WERI-Rb-1 (cell line): ENCODE measurements around the gene OBSCN.

ENCODE experiments used
- DNase-seq: peaks from one replicate; pipeline ENCODE4 v3.0.0-alpha.2; 2020
- H3K27ac ChIP-seq: fragments of 250-450 bp; sonication (Bioruptor Pico); 2 replicates; pipeline ENCODE4 v1.5.1; 2020; ENCODE audit warnings: mild to moderate bottlenecking, moderate library complexity
- H3K27me3 ChIP-seq: fragments of 250-450 bp; sonication (Bioruptor Pico); 2 replicates; pipeline ENCODE4 v1.5.1; 2021; ENCODE audit warnings: mild to moderate bottlenecking, low read depth, moderate library complexity; ENCODE audit not compliant: insufficient read depth, severe bottlenecking
- H3K36me3 ChIP-seq: fragments of 250-450 bp; sonication (Bioruptor Pico); 2 replicates; pipeline ENCODE4 v1.5.1; 2020; ENCODE audit warnings: mild to moderate bottlenecking, moderate library complexity
- H3K4me3 ChIP-seq: 2 replicates; pipeline ENCODE4 v1.5.1; 2011; ENCODE audit warnings: low read depth, mild to moderate bottlenecking, control low read depth, low read length
- H3K9me3 ChIP-seq: fragments of 250-450 bp; sonication (Bioruptor Pico); 2 replicates; pipeline ENCODE4 v1.5.1; 2021; ENCODE audit warnings: mild to moderate bottlenecking, moderate library complexity; ENCODE audit not compliant: severe bottlenecking
- TF ChIP-seq, protein P1 (sequence below): IDR thresholded peaks from 2 replicates; pipeline ENCODE4 v1.5.1; 2011; ENCODE audit warnings: low read depth, mild to moderate bottlenecking, control low read depth, inconsistent platforms, low read length

The OBSCN gene

DNA sequence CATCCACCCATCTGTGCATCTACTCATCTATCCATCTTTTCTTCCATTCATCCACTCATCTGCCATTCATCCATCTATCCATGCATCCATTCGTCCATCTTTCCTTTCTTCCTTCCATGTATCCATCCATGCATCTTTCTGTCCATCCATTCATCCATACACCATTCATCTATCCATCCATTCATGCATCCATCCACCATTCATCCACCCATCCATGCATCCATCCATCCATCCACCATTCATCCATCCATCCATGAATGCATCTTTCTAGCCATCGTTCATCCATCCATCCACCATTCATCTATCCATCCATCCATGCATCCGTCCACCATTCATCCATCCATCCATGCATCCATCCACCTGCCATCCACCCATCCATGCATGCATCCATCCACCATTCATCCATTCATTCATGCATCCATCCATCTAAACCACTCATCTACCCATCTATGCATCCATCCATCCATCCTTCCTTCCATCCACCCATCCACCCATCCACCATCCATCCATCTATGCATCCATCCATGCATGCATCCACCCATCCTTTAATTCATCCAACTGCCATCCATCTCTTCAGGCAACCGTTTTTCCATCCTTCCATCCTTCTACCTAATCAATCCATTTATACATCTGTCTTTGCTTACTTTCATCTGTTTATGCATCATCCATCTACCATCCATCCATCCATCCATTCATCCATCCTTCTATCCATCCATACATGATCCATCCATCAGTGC, 111.7 kb downstream of the OBSCN start:
- DNase-seq, result no peak
- H3K4me3 ChIP-seq, result no peak overlapping the region
- TF ChIP-seq, protein P1, sequence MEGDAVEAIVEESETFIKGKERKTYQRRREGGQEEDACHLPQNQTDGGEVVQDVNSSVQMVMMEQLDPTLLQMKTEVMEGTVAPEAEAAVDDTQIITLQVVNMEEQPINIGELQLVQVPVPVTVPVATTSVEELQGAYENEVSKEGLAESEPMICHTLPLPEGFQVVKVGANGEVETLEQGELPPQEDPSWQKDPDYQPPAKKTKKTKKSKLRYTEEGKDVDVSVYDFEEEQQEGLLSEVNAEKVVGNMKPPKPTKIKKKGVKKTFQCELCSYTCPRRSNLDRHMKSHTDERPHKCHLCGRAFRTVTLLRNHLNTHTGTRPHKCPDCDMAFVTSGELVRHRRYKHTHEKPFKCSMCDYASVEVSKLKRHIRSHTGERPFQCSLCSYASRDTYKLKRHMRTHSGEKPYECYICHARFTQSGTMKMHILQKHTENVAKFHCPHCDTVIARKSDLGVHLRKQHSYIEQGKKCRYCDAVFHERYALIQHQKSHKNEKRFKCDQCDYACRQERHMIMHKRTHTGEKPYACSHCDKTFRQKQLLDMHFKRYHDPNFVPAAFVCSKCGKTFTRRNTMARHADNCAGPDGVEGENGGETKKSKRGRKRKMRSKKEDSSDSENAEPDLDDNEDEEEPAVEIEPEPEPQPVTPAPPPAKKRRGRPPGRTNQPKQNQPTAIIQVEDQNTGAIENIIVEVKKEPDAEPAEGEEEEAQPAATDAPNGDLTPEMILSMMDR, result no peak
- H3K9me3 ChIP-seq, result no peaks in the 10 kb centered on the region
- H3K36me3 ChIP-seq, result no peaks in the 10 kb centered on the region
- no peaks in the 10 kb centered on the region for H3K27me3 ChIP-seq
- H3K27ac ChIP-seq, result no peak overlapping the region

DNA sequence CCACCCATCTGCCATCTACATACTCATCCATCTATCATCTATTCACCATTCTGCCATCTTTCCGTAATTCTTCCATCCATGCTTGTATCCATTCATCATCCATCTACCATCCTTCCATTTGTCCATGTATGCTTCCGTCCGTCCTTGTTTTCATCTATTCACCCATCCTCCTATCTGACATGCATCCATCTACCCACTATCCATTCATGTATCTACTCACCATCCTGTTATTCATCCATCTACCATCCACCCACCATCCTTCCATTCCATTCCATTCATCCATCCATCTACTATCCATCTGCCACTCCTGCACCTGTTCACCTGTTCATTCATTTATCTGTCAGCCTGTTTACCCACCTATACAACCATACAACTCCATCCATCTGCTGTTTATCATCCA, 112.5 kb downstream of the OBSCN start:
- H3K27me3 ChIP-seq, result no peaks in the 10 kb centered on the region
- DNase-seq, result no peak
- no peak overlapping the region for H3K4me3 ChIP-seq
- no peaks in the 10 kb centered on the region for H3K36me3 ChIP-seq
- no peak overlapping the region for H3K27ac ChIP-seq
- TF ChIP-seq, protein P1, result no peak
- no peaks in the 10 kb centered on the region for H3K9me3 ChIP-seq

DNA sequence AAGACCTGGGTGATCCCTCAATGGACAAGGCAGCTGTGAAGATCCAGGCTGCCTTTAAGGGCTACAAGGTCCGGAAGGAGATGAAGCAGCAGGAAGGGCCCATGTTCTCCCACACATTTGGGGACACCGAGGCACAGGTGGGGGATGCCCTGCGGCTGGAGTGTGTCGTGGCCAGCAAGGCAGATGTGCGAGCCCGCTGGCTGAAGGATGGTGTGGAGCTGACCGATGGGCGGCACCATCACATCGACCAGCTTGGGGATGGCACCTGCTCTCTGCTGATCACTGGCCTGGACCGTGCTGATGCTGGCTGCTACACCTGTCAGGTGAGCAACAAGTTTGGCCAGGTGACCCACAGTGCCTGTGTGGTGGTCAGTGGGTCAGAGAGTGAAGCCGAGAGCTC, 113.6 kb downstream of the OBSCN start:
- Histone ChIP-seq H3K9me3 (no peaks in the 10 kb centered on the region), H3K4me3 (no peak overlapping the region), H3K27ac (no peak overlapping the region), H3K27me3 (no peaks in the 10 kb centered on the region), H3K36me3 (no peaks in the 10 kb centered on the region)
- DNase-seq, result no peak
- TF ChIP-seq, protein P1, result no peak

DNA sequence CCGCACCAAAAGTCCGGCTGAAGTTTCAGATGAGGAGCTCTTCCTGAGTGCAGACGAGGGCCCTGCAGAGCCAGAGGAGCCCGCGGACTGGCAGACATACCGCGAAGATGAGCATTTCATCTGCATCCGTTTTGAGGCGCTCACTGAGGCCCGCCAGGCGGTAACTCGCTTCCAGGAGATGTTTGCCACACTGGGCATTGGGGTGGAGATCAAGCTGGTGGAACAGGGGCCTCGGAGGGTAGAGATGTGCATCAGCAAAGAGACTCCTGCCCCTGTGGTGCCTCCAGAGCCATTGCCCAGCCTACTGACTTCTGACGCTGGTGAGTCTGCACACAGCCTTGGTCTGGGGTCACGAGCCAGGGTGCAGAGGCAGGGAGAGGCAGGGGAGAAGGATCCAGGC, 114.1 kb downstream of the OBSCN start:
- Histone ChIP-seq H3K9me3 (no peaks in the 10 kb centered on the region), H3K27ac (no peak overlapping the region), H3K4me3 (no peak overlapping the region), H3K27me3 (no peaks in the 10 kb centered on the region), H3K36me3 (no peaks in the 10 kb centered on the region)
- TF ChIP-seq, protein P1, result no peak
- no peak for DNase-seq

DNA sequence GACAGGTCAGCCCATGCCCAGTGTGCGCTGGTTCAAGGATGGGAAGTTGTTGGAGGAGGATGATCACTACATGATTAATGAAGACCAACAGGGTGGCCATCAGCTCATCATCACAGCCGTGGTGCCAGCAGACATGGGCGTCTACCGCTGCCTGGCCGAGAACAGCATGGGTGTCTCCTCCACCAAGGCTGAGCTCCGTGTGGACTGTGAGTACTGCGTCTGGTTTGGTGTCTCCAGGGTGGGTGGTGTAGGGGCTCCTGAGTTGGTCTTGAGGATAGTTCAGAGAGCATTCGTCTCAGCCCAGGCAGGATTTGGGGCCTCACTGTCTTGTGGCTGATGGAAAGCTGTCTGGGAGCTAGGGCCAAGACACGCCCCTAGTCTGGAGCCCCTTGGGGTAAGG, 115.6 kb downstream of the OBSCN start:
- TF ChIP-seq, protein P1, result no peak
- Histone ChIP-seq H3K27me3 (no peaks in the 10 kb centered on the region), H3K27ac (no peak overlapping the region), H3K4me3 (no peak overlapping the region), H3K36me3 (no peaks in the 10 kb centered on the region), H3K9me3 (no peaks in the 10 kb centered on the region)
- DNase-seq, result no peak

DNA sequence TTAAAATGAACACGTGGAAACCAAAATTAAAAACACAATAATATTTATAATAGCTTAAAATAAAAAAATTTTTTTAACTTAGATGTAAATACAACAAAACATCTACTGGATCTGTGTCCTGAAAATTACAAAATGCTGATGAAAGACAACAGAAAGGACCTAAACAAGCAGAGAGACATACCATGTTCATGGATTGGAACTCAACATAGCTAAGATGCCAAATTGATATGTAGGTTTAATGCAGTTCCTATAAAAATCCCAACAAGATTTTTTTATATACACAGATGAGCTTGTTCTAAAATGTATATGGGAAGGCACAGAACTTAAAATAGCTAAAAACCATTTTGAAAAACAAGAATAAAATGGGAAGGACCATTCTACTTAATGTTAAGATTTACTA, 117.4 kb downstream of the OBSCN start:
- TF ChIP-seq, protein P1, result no peak
- Histone ChIP-seq H3K27ac (no peak overlapping the region), H3K36me3 (no peaks in the 10 kb centered on the region), H3K4me3 (no peak overlapping the region), H3K9me3 (no peaks in the 10 kb centered on the region), H3K27me3 (no peaks in the 10 kb centered on the region)
- DNase-seq, result no peak
